Tibial nerve (tissue), 4 donors: ENCODE results near the gene CD7. TPM values are rescaled to one million over a fixed set of nuclear protein-coding genes. Genes with fewer than 3 reads are reported as not detected.
A peak's percentile ranks its signal among the peaks of the same experiment; 100 is the strongest.

Source experiments
- DNase-seq, 2 donors: peaks; one replicate each; pipeline ENCODE4 v3.0.0-alpha.2; 2019; ENCODE audit warnings: low spot score in 2 of 2
- H3K27ac ChIP-seq, 4 donors: fragments of 200-600 bp; sonication (generic) in 3 of 4; one replicate each; pipeline ENCODE4 v1.5.1; 2017 to 2019; ENCODE audit warnings: mild to moderate bottlenecking in 1 of 4
- H3K27me3 ChIP-seq, 2 donors: fragments of 200-600 bp; sonication (generic) in 1 of 2; one replicate each; pipeline versions ENCODE4 v1.5.1 to v1.6.0; 2017 to 2019
- H3K36me3 ChIP-seq, 3 donors: fragments of 200-600 bp; sonication (generic); one replicate each; pipeline ENCODE4 v1.5.1; 2018 to 2019
- H3K4me1 ChIP-seq, 4 donors: fragments of 200-600 bp; sonication (generic) in 3 of 4; one replicate each; pipeline ENCODE4 v1.5.1; 2017 to 2019
- H3K4me3 ChIP-seq, 4 donors: fragments of 200-600 bp; sonication (generic) in 3 of 4; one replicate each; pipeline ENCODE4 v1.5.1; 2017 to 2019; ENCODE audit warnings: mild to moderate bottlenecking in 1 of 4, moderate library complexity in 1 of 4
- H3K9me3 ChIP-seq, 4 donors: fragments of 200-600 bp; sonication (generic) in 3 of 4; one replicate each; pipeline ENCODE4 v1.5.1; 2017 to 2019
- CTCF ChIP-seq, 5 experiments: fragments of 200-600 bp in 3 of 5; fragments of 450-650 bp in 2 of 5; sonication (generic) in 3 of 5; IDR thresholded peaks; one replicate each; pipeline ENCODE4 v1.5.1; 2016 to 2019; ENCODE audit warnings: antibody characterized with exemption in 5 of 5, mild to moderate bottlenecking in 3 of 5, moderate library complexity in 2 of 5
- EP300 ChIP-seq, 2 donors: sonication (generic); formaldehyde crosslinking; IDR thresholded peaks; one replicate each; pipeline ENCODE4 v1.6.1; 2017; ENCODE audit warnings: antibody characterized with exemption in 2 of 2, mild to moderate bottlenecking in 1 of 2
- POLR2A ChIP-seq, 2 donors: fragments of 450-650 bp; IDR thresholded peaks; one replicate each; pipeline ENCODE4 v1.6.1; 2017; ENCODE audit warnings: antibody characterized with exemption in 2 of 2, mild to moderate bottlenecking in 2 of 2, moderate library complexity in 2 of 2
- WGBS, 2 donors: methylation state at CpG; one replicate each; pipeline ENCODE4 v1.1.5; 2018; 5-methylcytosine and 5-hydroxymethylcytosine counted together
- total RNA-seq, 4 donors: library from RNA; depleted of rRNA; stranded (reverse); fragments of >200 nt; gene quantifications; one replicate each; pipeline ENCODE4 v1.1.0, GENCODE V29; 2016

CD7 gene
- total RNA-seq, 4 donors from 2014 or later, result 0.63 to 0.90 TPM; not detected in 2

GRCh38 chr17:82342361-82343079, 25.1 kb upstream of the CD7 start:
- no peak for DNase-seq
- Histone ChIP-seq H3K9me3 (peaks cover 0 to 4% (median 0%) of the 10 kb centered on the region in 4 donors), H3K4me1 (peaks cover 0 to 13% (median 0%) of the 10 kb centered on the region in 4 donors), H3K27me3 (peaks cover 0 to 16% of the 10 kb centered on the region in 2 donors), H3K36me3 (no peaks in the 10 kb centered on the region), H3K27ac (no peak overlapping the region), H3K4me3 (no peak overlapping the region)
- WGBS, 2 donors, result 64 to 67% methylated on average over 27 to 28 of the region's 28 CpGs
- TF ChIP-seq POLR2A (IDR thresholded peaks at IDR 0.05), result no peak
- no peak for TF ChIP-seq EP300 (IDR thresholded peaks at IDR 0.05)
- no peak for TF ChIP-seq CTCF (IDR thresholded peaks at IDR 0.05)

- H3K4me1 ChIP-seq, result peaks cover 0 to 26% (median 6%) of the 10 kb centered on the region in 4 donors
- H3K27ac ChIP-seq, result peak overlapping the region in 1 of 4 donors; percentile 58
- DNase-seq, result no peak
- no peak for TF ChIP-seq CTCF (IDR thresholded peaks at IDR 0.05)
- no peak for TF ChIP-seq POLR2A (IDR thresholded peaks at IDR 0.05)
- TF ChIP-seq EP300 (IDR thresholded peaks at IDR 0.05), result no peak
- peaks cover 0 to 8% of the 10 kb centered on the region in 2 donors for H3K27me3 ChIP-seq
- H3K9me3 ChIP-seq, result peaks cover 0 to 4% (median 0%) of the 10 kb centered on the region in 4 donors
- H3K4me3 ChIP-seq, result peak overlapping the region in 3 of 4 donors; percentile 12 to 30 (median 24)
- WGBS, 2 donors, result 62 to 76% methylated on average over 5 to 10 of the region's 10 CpGs
- no peaks in the 10 kb centered on the region for H3K36me3 ChIP-seq
Observed at GRCh38 chr17:82339634-82340580, 22.5 kb upstream of the CD7 start.

- TF ChIP-seq POLR2A (IDR thresholded peaks at IDR 0.05), result no peak
- peak; percentile 11 to 32 for TF ChIP-seq EP300 (IDR thresholded peaks at IDR 0.05)
- no peak for TF ChIP-seq CTCF (IDR thresholded peaks at IDR 0.05)
- Histone ChIP-seq H3K27ac (peak overlapping the region in 1 of 4 donors; percentile 58), H3K4me3 (peak overlapping the region in 3 of 4 donors; percentile 12 to 30 (median 24)), H3K36me3 (no peaks in the 10 kb centered on the region), H3K27me3 (peaks cover 0 to 5% of the 10 kb centered on the region in 2 donors), H3K4me1 (peaks cover 0 to 35% (median 15%) of the 10 kb centered on the region in 4 donors), H3K9me3 (peaks cover 0 to 4% (median 0%) of the 10 kb centered on the region in 4 donors)
- WGBS, 2 donors, result 14 to 16% methylated on average over 29 of the region's 29 CpGs
- peak in 1 of 2 donors; percentile 38 for DNase-seq
Observed at GRCh38 chr17:82338858-82339633, 21.6 kb upstream of the CD7 start.

GRCh38 chr17:82334622-82335394, 17.4 kb upstream of the CD7 start:
- no peak for TF ChIP-seq POLR2A (IDR thresholded peaks at IDR 0.05)
- TF ChIP-seq EP300 (IDR thresholded peaks at IDR 0.05), result no peak
- Histone ChIP-seq H3K36me3 (no peaks in the 10 kb centered on the region), H3K27me3 (peaks cover 0 to 43% of the 10 kb centered on the region in 2 donors), H3K4me3 (peak overlapping the region; percentile 21 to 66 (median 44)), H3K27ac (peak overlapping the region in 3 of 4 donors; percentile 12 to 77 (median 75)), H3K4me1 (peaks cover 0 to 70% (median 39%) of the 10 kb centered on the region in 4 donors), H3K9me3 (no peaks in the 10 kb centered on the region)
- DNase-seq, result no peak
- WGBS, 2 donors, result 30 to 31% methylated on average over 16 of the region's 16 CpGs
